HG03064 (cell line): Measurements from ENCODE around the gene RAMP2.
"Not testable (repeated sequence)": the region's sequence is repeated elsewhere in the genome, so short reads cannot be mapped to it uniquely, and the experiment has no call there.

ENCODE experiments used
- ATAC-seq: cut with Tn5 transposase; IDR thresholded peaks from one replicate; pipeline ENCODE4 v1.9.1; 2021; ENCODE audit warnings: low read depth; ENCODE audit not compliant: unreplicated experiment

RAMP2 gene, protein sequence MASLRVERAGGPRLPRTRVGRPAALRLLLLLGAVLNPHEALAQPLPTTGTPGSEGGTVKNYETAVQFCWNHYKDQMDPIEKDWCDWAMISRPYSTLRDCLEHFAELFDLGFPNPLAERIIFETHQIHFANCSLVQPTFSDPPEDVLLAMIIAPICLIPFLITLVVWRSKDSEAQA

DNA sequence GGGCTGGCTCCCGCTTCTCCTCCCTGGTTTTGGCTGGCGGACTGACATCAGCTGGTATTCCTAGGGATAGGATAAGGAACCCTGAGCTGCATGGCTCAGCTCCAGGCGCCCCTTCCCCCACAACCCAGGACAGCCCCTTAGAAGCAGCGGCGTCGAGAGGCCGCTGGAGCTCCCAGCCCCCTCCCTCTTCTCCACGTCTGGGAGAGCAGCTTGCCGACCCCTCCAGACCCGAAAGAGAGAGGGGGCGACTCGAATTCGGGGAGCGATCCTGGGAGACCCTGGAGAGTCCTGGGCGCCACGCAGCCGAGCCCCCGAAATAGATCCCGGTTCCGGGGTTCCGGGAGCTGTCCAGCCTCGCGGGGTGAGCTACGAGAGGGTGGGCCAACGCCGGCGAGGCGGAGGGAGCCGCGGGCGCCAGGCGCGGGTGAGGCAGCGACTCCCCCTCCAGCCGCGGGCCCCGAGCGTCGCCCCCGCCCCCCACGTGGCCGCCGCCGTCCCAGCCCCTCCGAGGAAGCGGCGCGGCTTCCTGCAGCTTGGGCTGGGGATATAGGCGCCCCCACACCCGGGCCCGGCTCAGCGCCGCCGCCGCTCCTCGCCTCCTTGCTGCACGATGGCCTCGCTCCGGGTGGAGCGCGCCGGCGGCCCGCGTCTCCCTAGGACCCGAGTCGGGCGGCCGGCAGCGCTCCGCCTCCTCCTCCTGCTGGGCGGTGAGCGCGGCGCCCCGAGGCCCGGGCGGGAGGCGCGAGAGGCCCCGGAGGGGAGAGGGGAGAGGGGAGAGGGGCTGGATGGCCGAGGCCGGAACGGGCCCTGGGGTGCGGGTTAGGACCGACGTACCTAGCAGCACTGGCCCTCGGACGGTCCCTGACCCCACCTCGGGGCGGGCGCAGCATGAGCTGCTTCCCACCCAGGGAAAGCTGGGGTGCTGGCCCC, at the start of gene RAMP2:
TSS of gene RAMP2 (plus strand) at position 576 of the 930 bp plus-strand sequence. CDS start at position 611, 35 bp downstream.
- ATAC-seq = no peak

DNA sequence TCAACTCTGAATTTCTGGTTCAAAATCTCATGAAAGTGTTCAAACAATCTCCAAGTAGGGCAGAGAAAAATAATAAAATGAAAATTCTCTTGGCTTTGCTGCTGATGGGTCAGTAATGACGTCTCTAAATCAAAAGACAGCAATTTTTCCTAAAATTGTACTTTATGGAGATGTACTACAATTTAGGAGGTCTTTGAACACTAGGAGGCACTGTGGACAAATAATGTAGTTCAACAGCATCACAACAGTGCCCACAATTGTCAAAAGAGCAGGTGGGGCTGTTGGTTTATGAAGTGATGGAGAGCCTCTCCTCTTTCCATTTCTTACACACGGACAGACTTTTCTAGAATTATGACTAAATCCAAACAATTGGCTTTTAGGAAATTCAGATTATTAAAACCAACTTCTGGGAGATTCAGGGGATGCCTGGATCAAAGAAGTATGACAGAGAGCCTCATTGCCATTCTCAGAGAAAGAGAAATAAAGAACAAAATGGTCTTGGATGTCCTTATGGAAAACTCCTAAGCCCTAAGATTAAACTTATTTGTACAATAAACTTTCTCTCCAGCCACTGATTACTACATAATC, 39.9 kb upstream of the RAMP2 start:
- ATAC-seq = no peak

DNA sequence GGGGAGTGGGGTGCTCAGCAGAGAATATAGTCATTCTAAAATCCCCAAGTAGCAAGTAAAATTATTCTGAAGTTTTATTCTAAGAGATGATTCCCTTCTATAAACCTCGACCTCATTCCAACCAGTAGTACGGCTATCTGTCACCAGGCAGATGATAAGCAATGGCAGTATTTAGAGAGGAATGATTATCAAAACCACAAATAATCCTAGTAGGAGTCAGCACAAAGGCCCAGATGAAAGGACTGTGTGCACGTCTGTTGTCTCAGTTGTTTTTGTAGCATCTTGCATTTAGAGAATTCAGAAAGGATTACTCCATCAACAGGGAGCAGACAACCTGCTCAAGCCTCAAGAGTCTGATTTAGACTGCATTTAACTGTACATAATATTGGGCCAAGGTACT, 37.4 kb upstream of the RAMP2 start:
- no peak for ATAC-seq

DNA sequence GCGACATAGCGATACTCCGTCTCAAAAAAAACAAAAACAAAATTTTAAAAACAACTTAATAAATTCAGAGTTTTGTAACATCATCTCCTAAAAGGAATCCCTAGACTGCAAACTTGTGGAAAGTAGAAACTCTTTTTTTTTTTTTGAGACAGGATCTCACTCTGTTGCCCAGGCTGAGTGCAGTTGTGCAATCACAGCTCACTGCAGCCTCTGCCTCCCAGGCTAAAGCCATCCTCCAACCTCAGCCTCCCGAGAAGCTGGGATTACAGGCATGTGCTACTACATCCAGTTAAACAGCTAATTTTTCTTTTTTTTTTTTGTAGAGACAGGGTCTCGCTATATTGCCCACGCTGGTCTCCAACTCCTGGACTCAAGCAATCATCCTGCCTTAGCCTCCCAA, 35.9 kb upstream of the RAMP2 start:
- ATAC-seq = no peak

DNA sequence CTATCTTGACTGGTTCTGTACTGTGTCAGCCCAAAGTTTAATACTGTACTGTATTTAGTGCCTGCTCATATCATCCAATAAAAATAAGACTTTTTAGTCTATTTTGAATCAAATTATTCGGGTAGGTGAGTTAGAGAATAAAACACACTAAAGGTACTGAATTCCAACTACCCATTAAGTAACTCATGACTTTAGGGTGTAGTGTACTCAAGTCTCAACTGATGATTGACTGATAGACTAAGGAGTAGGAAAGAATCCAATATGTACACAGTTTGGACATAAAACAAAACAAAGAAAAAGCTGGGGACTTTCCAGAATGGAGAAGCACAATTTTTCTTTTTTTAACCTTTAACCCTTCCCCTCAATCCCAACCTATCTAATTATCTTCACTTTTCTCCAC, 20.3 kb upstream of the RAMP2 start:
- no peak for ATAC-seq

DNA sequence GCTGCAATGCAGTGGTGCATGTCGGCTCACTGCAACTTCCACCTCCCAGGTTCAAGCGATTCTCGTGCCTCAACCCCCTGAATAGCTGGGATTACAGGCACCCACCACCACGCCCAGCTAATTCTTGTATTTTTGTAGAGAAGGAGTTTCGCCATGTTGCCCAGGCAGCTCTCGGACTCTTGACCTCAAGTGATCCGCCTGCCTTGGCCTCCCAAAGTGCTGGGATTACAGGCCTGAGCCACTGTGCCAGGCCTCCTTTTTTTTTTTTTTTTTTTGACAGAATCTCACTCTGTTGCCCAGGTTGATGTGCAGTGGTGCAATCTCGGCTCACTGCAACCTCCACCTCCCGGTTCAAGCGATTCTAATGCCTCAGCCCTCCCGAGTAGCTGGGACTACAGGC, 18.1 kb upstream of the RAMP2 start:
- not testable (repeated sequence) for ATAC-seq

DNA sequence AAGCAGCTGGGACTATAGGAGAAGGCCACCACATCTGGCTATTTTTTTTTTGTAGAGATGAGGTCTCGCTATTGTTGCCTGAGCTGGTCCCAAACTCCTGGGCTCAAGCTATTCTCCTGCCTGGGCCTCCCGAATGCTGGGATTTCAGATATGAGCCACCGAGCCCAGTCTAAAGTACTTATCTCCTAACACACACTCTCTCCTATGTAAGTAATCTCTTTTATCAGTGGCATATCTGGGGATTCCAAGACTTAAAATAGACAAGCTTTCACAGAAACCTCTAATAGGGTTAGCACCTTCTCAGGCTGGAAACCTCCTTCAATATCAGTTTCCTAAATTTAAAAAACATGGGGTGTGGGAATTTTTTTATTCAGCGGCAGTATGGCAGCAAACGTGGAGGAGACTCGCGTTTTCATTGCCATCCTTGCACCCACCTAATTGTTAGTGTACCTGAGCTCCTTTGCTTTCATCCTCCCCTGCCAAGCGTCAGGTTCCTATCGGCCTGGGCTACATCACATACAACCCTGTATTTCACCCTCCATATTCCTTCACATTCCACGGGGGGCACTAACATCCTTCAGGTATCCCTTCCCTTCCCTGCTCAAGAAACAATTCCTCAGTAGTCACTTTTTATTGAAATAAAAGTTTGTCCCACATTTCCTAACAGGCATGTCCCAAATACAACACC, 17.3 kb upstream of the RAMP2 start:
- ATAC-seq = no peak

DNA sequence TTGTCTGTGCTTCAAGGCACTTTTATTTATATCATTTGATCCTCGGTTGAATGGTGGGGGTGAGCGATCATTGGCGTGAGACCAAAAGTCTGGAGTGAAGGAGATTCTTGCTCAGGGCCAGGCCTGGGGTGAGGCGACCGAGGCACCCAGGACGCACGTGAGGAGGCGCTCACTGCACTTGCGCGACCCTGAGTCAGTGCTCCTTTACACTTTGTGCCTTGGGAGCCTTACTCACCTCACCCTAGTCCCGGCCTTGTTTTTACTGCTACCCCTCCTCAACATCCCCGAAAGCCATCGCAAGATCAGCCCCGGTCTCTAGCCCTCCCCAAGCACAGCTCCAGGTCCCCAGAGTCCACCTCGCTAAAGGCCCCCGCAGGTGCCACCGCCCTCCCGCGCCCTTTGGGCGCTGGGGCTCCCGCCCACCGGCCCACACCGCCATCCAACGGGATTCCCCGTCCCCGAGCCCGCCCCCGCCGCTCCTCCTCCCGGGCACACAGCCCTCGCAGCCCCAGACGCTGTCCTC, 16.7 kb upstream of the RAMP2 start:
- peak; percentile 39 for ATAC-seq

DNA sequence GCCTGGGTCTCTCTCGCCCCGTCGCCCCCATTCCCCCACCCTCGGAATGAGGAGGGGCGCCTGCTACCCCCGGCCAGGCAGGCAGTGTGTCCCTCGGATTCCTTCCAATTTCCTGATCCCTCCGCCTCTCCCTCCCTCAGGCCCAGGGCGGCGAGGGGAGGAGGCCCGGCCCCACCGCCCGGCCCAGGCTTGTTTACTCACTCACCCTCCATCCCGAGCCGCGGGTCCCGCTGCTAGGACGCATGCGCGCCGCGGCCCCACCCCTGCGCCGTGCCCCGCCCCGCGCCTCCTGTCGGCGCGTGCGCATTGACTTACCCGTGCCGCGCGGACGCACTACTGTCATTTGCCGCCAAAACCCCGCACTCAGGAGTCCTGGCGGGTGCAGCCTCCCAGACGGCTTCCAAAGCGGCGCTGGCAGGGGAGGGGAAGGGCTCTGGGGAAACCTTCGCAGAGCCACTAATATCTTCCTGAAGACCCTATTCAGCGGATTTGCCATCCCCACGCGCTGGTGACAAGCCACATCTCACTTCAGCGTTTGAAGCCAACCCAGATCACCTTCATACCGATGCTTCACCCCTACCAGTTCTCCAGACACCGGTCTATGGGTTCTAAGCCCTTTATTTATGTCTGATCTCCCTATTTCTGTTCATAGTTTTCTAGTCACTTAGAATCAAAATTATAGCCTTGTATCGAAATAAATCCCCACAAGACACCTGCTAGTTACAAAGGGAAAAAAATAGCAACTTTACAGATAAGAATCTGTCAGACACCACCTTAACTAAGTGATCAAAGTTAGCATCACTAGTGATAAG, 16.0 kb upstream of the RAMP2 start, which contains the start of gene EZH1:
TSS of gene EZH1 (minus strand) at position 235 of the 812 bp plus-strand sequence. CDS start 16,099 bp downstream, outside the sequence.
- peak; percentile 59 for ATAC-seq

DNA sequence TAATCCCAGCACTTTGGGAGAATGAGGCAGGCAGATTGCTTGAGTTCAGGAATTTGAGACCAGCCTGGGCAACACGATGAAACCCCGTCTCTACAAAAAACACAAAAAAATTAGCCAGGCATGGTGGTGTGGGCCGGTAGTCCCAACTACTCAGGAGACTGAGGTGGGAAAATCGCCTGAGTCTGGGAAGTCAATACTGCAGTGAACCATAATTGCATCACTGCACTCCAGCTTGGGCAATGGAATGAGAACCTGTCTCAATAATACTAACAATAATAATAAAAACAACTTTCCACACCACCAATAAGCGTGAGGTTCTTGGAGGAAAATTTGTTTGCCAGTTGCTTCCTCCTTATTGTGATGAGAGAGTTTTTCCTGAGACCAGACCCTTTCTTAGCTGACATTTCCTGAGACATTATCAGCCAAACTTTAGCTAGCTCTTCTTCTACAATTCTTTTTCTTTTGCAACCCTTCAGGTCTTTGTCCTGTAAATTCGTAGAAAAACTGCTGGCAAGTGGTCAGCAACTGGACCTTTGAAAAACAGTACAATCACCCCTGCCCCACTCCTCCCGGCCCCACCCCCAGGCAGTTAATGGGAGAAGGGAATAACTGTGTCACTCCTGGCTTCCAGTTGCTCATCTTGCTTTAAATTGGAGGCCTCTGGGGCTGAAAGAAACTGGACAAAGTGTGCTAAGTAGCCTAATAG, 12.7 kb upstream of the RAMP2 start:
- no peak for ATAC-seq

DNA sequence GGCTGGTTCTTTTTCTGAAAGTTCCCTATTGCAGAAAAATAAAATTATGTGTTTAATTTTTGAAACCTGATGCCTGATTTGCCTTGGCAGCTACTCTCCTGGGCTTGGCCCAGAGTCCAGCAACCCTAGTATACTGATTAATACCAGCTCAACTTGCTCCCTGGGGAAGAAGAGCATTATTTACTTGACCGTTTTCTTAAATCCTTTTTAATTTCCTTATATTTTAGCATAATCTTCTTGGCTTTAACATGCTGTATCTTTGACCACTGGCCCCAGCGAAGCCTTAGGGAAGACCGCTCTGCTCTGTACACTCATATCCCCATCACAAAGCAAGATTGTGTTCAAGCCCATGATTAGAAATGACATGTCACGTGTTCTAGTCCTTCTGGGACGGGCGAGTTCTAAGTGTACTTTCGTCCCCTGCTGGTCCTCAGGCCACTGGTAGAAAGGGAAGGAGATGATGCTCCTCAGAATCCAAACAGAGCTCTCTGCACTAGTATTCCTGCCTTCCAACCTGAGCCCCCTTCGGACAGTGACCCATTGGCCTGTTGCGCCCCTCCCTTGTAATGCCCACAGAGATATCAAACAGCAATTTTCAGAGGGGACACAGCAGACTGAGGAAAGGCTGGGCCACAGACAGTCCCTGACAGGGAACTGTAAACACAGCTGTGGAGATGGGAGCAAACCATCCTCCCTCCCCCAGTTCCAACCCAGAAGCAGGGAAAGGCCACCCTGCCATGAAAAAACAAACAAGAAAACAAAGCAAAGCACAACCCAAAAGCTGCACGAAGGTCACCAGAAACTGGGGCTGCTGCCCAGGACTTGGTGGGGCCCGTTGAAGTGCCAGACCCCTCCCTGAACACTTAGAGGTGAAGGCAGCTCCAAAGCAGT, 11.9 kb upstream of the RAMP2 start:
- ATAC-seq = no peak

DNA sequence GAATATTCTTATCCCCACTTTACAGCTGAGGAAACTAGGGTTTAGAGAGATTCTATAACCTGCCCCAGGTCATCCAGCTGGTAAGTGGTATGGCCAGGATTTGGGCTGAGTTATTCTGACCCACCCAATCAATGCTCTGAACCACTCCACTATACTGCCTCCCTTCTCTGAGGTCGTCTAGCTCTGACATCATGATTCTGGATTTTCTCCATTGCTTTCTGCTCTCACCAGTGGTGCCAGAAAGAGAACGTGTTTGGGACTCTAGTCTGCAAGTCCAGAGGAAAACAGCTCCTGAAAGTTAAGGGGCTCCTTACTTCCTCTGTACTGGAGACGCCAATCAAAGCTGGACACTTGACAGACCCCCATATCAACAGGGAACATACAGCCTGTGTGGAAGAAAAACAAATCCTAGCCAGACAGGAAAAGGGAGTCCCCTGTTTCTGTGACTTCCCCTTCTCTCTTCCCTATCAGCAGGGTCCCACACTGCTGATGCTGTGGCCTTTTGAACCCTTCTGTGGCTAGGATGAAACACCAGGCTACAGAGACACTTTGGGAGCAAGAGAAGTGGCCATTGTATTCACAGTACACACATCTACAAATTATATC, 10.2 kb upstream of the RAMP2 start:
- ATAC-seq = no peak

DNA sequence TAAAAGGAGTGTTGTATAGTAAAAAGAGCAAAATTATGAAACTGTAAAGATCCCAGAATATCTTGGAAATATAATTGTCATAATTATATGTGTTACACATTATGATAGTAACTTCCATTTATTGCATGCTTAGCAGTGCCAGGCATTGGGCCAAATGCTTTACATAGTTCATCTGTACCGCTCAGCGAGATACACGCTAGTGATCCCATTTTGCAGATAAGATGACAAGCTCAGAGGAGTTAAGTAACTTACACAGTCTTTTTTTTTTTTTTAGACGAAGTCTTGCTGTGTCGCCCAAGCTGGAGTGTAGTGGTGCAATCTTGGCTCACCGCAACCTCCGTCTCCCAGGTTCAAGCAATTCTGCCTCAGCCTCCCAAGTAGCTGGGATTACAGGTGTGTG, 9.4 kb upstream of the RAMP2 start:
- ATAC-seq = no peak

DNA sequence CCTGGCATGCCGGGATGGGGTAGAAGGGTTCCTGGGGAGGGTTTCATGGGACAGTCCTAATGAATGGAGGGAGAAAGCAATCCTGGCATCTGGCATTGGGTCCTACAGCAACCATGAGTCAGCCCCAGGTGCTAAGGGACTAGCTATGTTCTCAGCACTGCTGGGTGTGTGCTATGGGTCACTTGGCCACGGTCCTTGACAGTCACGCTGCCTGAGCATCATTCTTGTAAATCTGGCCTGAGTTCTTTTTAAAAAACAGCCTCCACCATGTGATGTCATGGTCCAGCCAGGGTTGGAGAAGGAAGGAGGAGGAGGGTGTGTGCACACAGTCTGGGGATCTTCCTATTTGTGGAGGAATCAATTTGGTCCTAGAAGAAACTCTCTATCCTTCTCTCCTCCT, 6.2 kb upstream of the RAMP2 start:
- no peak for ATAC-seq

DNA sequence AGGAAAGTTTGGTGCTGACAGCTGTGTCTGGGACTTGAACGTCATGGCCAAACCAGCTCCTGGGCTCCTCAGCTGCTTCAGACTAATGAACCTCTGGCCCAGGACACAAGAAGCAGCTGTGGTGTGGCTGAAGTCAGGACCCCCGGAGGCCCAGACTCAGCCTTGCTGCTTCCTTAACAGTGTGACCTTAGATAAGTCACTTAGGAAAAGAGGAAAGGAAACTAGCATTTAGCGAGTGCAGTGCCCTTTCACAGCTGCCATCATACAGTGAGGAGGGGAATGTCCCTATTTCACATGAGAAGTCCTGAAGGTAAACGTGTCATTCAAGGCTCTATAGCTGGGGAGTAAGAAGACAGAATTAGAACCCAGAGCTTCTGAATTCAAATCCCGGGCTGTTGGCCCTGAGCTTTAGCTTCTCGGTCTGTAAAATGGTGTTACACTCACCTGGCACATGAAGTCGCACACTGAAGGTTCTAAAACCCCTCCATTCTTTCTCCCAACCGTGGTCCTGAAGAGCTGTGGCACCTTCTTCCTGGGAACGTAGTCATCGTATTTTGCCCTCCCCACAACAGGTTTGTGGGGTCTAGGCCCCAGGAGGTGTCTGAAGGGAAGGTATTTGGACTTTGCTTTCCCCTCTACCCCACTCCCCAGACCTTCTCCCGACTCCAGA, 910 bp upstream of the RAMP2 start:
- ATAC-seq = no peak

DNA sequence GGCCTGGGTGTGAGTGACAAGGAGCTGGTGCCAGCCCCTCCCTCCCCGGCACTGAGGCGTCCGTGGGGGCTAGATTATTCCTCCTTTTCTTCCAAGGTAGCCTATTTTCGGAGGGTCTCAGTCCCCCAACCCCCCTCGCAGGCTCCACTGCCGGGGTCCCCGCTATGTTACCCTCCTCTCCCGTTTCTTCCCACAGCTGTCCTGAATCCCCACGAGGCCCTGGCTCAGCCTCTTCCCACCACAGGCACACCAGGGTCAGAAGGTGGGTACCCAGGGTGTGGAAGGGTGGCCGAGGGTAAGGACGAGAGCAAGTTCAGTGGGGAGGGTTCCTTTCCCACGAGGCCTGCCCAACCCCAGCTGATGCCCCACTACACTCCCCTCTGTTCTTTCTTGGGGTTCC, 611 bp downstream of the RAMP2 start:
- ATAC-seq = no peak

DNA sequence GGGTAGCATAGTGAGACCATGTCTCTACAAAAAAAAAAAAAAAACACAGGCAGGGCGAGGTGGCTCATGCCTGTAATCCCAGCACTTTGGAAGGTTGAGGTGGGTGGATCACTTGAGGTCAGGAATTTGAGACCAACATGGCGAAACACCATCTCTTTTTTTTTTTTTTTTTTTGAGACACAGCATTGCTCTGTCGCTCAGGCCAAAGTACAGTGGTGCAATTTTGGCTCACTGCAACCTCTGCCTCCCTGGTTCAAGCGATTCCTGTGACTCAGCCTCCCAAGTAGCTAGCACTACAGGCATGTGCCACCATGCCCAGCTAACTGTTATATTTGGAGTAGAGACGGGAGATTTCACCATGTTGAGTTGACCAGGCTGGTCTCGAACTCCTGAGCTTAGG, 5.1 kb downstream of the RAMP2 start:
- no peak for ATAC-seq
